ENCODE results near the gene FMNL2. TPM values are rescaled to one million over a fixed set of nuclear protein-coding genes. Genes with fewer than 3 reads are reported as not detected.

The FMNL2 gene
- total RNA-seq, 1 donor from 2014 or later: 166 TPM

DNA sequence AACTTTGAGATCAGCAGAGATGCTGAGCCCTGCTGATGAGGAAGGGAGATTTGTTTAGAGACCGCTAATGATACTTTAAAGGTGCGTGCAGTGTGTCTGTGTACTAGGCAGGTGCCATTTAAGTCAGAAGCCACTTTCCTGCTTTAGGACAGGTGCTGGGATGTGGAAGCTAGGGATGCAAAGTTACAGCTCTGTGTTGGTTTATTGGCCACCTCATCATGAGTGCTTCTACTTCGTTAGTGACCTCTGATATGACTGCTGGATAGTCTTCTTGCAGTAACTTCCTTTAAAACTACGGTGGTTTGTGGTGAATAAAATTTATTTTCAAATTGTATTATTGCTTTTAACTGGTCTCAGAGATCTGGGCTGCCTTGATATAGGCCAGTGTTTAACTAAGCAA is 44.1 kb downstream of the FMNL2 start:
- H3K9me3 Mint-ChIP-seq (ENCODE audit: unreplicated experiment): peaks cover 3% of the 10 kb centered on the region
- TF ChIP-seq, protein P1, sequence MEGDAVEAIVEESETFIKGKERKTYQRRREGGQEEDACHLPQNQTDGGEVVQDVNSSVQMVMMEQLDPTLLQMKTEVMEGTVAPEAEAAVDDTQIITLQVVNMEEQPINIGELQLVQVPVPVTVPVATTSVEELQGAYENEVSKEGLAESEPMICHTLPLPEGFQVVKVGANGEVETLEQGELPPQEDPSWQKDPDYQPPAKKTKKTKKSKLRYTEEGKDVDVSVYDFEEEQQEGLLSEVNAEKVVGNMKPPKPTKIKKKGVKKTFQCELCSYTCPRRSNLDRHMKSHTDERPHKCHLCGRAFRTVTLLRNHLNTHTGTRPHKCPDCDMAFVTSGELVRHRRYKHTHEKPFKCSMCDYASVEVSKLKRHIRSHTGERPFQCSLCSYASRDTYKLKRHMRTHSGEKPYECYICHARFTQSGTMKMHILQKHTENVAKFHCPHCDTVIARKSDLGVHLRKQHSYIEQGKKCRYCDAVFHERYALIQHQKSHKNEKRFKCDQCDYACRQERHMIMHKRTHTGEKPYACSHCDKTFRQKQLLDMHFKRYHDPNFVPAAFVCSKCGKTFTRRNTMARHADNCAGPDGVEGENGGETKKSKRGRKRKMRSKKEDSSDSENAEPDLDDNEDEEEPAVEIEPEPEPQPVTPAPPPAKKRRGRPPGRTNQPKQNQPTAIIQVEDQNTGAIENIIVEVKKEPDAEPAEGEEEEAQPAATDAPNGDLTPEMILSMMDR (IDR thresholded peaks at IDR 0.05; ENCODE audit: partially characterized antibody, unreplicated experiment): no peak
- H3K4me1 Mint-ChIP-seq (ENCODE audit: low read depth, unreplicated experiment): peaks cover 43% of the 10 kb centered on the region
- no peaks in the 10 kb centered on the region for H3K27me3 Mint-ChIP-seq (ENCODE audit: unreplicated experiment)
- no peak overlapping the region for H3K4me3 Mint-ChIP-seq (ENCODE audit: unreplicated experiment)
- no peak for DNase-seq
- H3K27ac Mint-ChIP-seq (ENCODE audit: unreplicated experiment): no peak overlapping the region
- no peaks in the 10 kb centered on the region for H3K36me3 Mint-ChIP-seq (ENCODE audit: unreplicated experiment)

DNA sequence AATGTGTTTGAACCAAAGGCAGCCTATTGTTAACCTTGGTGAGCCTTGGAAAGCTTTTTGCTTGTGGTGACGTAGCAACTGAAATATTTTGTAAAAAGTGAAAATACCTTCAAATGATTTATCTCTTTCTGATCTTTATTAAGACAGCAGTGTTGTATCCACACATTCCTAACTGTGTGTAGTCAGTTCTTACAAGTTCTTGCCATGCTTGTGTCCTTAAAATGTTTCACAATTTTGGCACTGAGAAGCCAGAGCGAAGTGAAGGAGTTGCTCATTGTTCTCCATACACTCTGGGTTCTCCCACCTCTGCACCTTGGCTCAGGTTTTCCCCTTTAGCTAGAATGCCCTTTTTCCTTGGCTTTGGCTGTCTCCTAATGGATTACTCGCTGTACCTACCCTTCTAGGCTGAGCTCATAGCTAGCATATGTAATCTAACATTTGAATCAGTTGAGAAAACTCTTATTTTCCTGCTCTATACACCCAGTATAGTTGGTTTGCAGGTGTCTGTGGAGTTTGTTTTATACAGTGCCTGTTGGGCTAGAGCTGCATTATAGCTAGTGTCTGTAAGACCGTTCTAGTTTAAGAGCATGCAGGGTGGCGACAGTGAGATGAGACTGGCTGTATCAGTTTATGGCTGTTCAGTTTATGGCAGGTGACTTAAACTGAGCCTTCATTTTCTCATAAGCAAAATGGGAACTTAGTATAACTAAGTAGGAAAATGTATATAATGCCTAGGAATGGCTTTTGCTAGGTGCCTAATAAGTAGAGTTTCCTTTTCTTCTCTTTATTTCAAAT is 45.5 kb downstream of the FMNL2 start:
- H3K36me3 Mint-ChIP-seq (ENCODE audit: unreplicated experiment): no peaks in the 10 kb centered on the region
- TF ChIP-seq, protein P1 (IDR thresholded peaks at IDR 0.05; ENCODE audit: partially characterized antibody, unreplicated experiment): no peak
- no peak overlapping the region for H3K27ac Mint-ChIP-seq (ENCODE audit: unreplicated experiment)
- peaks cover 49% of the 10 kb centered on the region for H3K4me1 Mint-ChIP-seq (ENCODE audit: low read depth, unreplicated experiment)
- no peak for DNase-seq
- H3K4me3 Mint-ChIP-seq (ENCODE audit: unreplicated experiment): peak overlapping the region; percentile 58
- H3K9me3 Mint-ChIP-seq (ENCODE audit: unreplicated experiment): peaks cover 3% of the 10 kb centered on the region
- H3K27me3 Mint-ChIP-seq (ENCODE audit: unreplicated experiment): peaks cover 2% of the 10 kb centered on the region

DNA sequence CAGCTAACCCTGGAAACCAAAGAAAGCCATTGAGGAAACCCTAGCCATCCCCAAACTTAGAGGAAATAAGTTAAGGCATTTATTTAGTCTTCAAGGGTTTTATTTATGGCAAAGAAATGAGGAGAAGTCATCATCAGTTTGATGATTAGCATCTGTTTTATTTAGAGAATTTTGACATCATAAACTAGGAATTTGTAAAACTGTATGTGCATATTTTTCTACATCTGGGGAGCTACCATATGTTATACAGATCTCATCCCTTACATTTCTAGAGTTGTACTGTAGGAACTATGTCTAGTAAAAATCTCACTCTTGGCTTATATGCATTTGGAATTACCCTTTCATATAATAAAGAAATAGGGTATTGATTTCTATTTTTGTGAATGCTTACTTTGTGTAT is 48.7 kb downstream of the FMNL2 start:
- Mint-ChIP-seq H3K4me1 (ENCODE audit: low read depth, unreplicated experiment) (peaks cover 56% of the 10 kb centered on the region), H3K27ac (ENCODE audit: unreplicated experiment) (no peak overlapping the region), H3K4me3 (ENCODE audit: unreplicated experiment) (no peak overlapping the region), H3K9me3 (ENCODE audit: unreplicated experiment) (peaks cover 3% of the 10 kb centered on the region), H3K36me3 (ENCODE audit: unreplicated experiment) (no peaks in the 10 kb centered on the region), H3K27me3 (ENCODE audit: unreplicated experiment) (peaks cover 3% of the 10 kb centered on the region)
- TF ChIP-seq, protein P1 (IDR thresholded peaks at IDR 0.05; ENCODE audit: partially characterized antibody, unreplicated experiment): no peak
- no peak for DNase-seq

DNA sequence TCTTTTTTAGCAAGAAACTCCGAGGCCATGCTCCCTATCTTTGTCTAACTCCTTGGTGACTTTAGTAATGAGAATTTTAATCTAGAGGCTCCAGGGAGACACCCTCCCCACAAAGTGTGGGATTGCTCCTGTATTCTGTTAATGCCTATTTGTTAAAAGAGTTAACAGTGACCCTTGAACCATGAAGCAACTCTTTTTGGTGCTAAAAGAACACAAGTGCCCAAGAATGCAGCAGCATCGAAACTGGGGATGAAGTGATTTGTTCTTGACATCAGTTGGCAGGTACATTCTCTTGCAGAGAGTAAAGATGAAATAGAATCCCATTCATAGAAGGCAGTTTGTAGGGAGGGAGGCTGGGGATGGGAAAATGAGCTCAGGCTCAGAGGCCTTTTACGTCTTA is 50.0 kb downstream of the FMNL2 start:
- no peak overlapping the region for H3K27ac Mint-ChIP-seq (ENCODE audit: unreplicated experiment)
- H3K4me1 Mint-ChIP-seq (ENCODE audit: low read depth, unreplicated experiment): peaks cover 55% of the 10 kb centered on the region
- H3K27me3 Mint-ChIP-seq (ENCODE audit: unreplicated experiment): peaks cover 9% of the 10 kb centered on the region
- no peak overlapping the region for H3K4me3 Mint-ChIP-seq (ENCODE audit: unreplicated experiment)
- no peak for DNase-seq
- peaks cover 8% of the 10 kb centered on the region for H3K9me3 Mint-ChIP-seq (ENCODE audit: unreplicated experiment)
- TF ChIP-seq, protein P1 (IDR thresholded peaks at IDR 0.05; ENCODE audit: partially characterized antibody, unreplicated experiment): no peak
- H3K36me3 Mint-ChIP-seq (ENCODE audit: unreplicated experiment): peaks cover 6% of the 10 kb centered on the region

DNA sequence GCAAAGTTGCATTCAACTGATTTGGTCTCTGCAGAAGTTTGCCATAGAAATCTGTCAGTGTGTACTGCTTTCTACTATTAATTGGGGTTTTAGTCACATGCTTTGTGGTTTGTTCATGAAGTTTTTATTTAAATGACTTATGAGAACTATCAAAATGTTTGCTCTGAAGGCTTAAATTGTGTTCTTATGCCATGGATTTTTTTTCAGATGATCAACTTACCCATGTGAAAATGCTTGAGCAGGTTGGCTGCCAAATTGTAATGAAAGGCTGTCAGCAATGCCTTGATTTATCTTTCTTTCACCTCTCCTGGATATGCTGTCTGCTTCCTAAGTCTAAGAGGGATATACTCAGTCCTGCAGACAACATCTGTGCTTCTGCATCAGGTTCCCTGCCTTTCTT is 50.7 kb downstream of the FMNL2 start:
- no peak for DNase-seq
- H3K4me3 Mint-ChIP-seq (ENCODE audit: unreplicated experiment): no peak overlapping the region
- H3K27me3 Mint-ChIP-seq (ENCODE audit: unreplicated experiment): peaks cover 9% of the 10 kb centered on the region

More for the DNA sequence above, 50.7 kb downstream of the FMNL2 start:
- H3K27ac Mint-ChIP-seq (ENCODE audit: unreplicated experiment): no peak overlapping the region
- H3K9me3 Mint-ChIP-seq (ENCODE audit: unreplicated experiment): peaks cover 8% of the 10 kb centered on the region
- TF ChIP-seq, protein P1 (IDR thresholded peaks at IDR 0.05; ENCODE audit: partially characterized antibody, unreplicated experiment): no peak
- H3K36me3 Mint-ChIP-seq (ENCODE audit: unreplicated experiment): peaks cover 10% of the 10 kb centered on the region
- H3K4me1 Mint-ChIP-seq (ENCODE audit: low read depth, unreplicated experiment): peaks cover 52% of the 10 kb centered on the region

All from glutamatergic neuron (in vitro differentiated cells).